Transverse colon (tissue), 4 donors: Measurements from ENCODE around the gene TXNRD3. TPM values are rescaled to one million over a fixed set of nuclear protein-coding genes. Genes with fewer than 3 reads are reported as not detected.

Experiments used
- DNase-seq: peaks from one replicate; pipeline ENCODE4 v3.0.0-alpha.2; 2019
- H3K27ac ChIP-seq, 4 donors: fragments of 200-600 bp; sonication (generic); 2 replicates each; pipeline ENCODE4 v1.5.1; 2016 to 2018; ENCODE audit warnings: inconsistent platforms in 4 of 4
- H3K27me3 ChIP-seq: fragments of 200-600 bp; sonication (generic); 2 replicates; pipeline ENCODE4 v1.5.1; 2017; ENCODE audit warnings: inconsistent platforms
- H3K36me3 ChIP-seq, 4 donors: fragments of 200-600 bp; sonication (generic); 2 replicates each; pipeline ENCODE4 v1.5.1; 2017 to 2019; ENCODE audit warnings: inconsistent platforms in 4 of 4
- H3K4me1 ChIP-seq, 4 donors: fragments of 200-600 bp; sonication (generic); 2 replicates each; pipeline ENCODE4 v1.5.1; 2017 to 2020; ENCODE audit warnings: inconsistent platforms in 4 of 4
- H3K4me3 ChIP-seq, 4 donors: fragments of 200-600 bp; sonication (generic); 1 replicate in 1 of 4; 2 replicates in 3 of 4; pipeline versions ENCODE4 v1.5.1 to v1.6.1; 2017 to 2019; ENCODE audit warnings: inconsistent platforms in 4 of 4
- H3K9me3 ChIP-seq, 2 donors: fragments of 200-600 bp; sonication (generic); 2 replicates each; pipeline ENCODE4 v1.5.1; 2017 to 2019; ENCODE audit warnings: inconsistent platforms in 2 of 2
- CTCF ChIP-seq, 5 experiments: fragments of 200-600 bp in 3 of 5; fragments of 450-650 bp in 2 of 5; sonication (generic) in 3 of 5; IDR thresholded peaks; 1 replicate in 2 of 5; 2 replicates in 3 of 5; pipeline ENCODE4 v1.5.1; 2016 to 2017; ENCODE audit warnings: antibody characterized with exemption in 5 of 5, inconsistent platforms in 3 of 5, mild to moderate bottlenecking in 2 of 5, moderate library complexity in 1 of 5
- EP300 ChIP-seq: sonication (generic); formaldehyde crosslinking; IDR thresholded peaks from one replicate; pipeline ENCODE4 v1.6.1; 2017; ENCODE audit warnings: antibody characterized with exemption, low read depth
- POLR2A ChIP-seq: fragments of 450-650 bp; IDR thresholded peaks from one replicate; pipeline ENCODE4 v1.6.1; 2016; ENCODE audit warnings: antibody characterized with exemption, mild to moderate bottlenecking, moderate library complexity
- POLR2AphosphoS5 ChIP-seq, 3 donors: sonication (generic); formaldehyde crosslinking; IDR thresholded peaks; one replicate each; pipeline ENCODE4 v1.6.1; 2016; ENCODE audit warnings: antibody characterized with exemption in 3 of 3
- WGBS, 2 donors: methylation state at CpG; one replicate each; pipeline ENCODE4 v1.1.5; 2018; ENCODE audit warnings: low coverage in 1 of 2; 5-methylcytosine and 5-hydroxymethylcytosine counted together
- in situ Hi-C, 4 donors: fragments of 200-750 bp; cut with MboI; loops; one replicate each; pipeline versions ENCODE4 v1.15.0 to v1.15.1; 2017; ENCODE audit warnings: low sequenced_read_pairs in 3 of 4, low pct_ligation_motif_present in 1 of 4, low pct_unique_long_range_greater_than_20kb in 1 of 4
- intact Hi-C: fragments of 100-400 bp; cut with DNase I; formaldehyde crosslinking; loops from one replicate; pipeline ENCODE4 v1.15.1; 2023; ENCODE audit warnings: low total_unique reads
- small RNA-seq, 4 donors: library from RNA; depleted of rRNA; stranded (forward); fragments of <200 nt; gene quantifications; one replicate each; pipeline ENCODE3, GENCODE V24; 2016
- total RNA-seq, 4 donors: library from RNA; depleted of rRNA; stranded (reverse); fragments of >200 nt; gene quantifications; one replicate each; pipeline ENCODE4 v1.1.0, GENCODE V29; 2016

TXNRD3 gene
- total RNA-seq, 4 donors from 2014 or later = 2.0 to 6.4 (median 3.5) TPM

GRCh38 chr3:126558336-126559071 lies 96.4 kb downstream of the TXNRD3 start, which contains the start of gene C3orf22:
Gene C3orf22, minus strand, starts transcription at chr3:126558932. Its CDS starts 5,542 bp downstream, at chr3:126553390.
- Histone ChIP-seq H3K27me3 (no peaks in the 10 kb centered on the region), H3K4me1 (no peaks in the 10 kb centered on the region)
- intact Hi-C loops = no loop called here

DNA sequence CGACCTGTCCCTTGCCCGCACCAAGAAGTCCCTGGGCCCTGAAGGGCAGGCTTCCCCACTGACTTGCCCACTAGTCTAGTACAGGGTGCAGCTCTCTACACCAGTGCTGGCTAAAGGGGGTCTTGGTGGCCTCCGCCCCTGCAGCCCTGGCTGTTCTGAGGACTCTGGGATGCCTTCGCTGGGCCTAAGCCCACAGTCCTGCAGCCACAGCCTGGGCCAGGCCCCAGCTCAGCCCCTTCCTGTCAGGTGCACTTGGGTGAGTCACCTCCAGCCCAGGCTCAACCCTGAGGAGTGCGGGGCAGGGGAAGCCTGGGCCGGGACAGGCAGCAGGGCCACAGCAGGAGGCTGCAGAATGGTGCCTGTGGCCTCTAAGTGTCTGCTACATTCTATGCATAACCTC lies 97.2 kb downstream of the TXNRD3 start:
- Histone ChIP-seq H3K4me3 (no peak overlapping the region), H3K27ac (no peak overlapping the region), H3K27me3 (no peaks in the 10 kb centered on the region), H3K36me3 (no peaks in the 10 kb centered on the region), H3K9me3 (peaks cover 0 to 4% of the 10 kb centered on the region in 2 donors), H3K4me1 (no peaks in the 10 kb centered on the region)
- WGBS, 2 donors = 65% methylated on average over 6 of the region's 6 CpGs; no CpG with 5 or more reads in 1 of the 2 donors
- no peak for TF ChIP-seq POLR2AphosphoS5 (IDR thresholded peaks at IDR 0.05)
- TF ChIP-seq EP300 = no peak
- TF ChIP-seq POLR2A = no peak
- no peak for TF ChIP-seq CTCF (IDR thresholded peaks at IDR 0.05)
- in situ Hi-C loops = no loop called here
- no peak for DNase-seq
- intact Hi-C loops = no loop called here

More at GRCh38 chr3:126558336-126559071, 96.4 kb downstream of the TXNRD3 start, which contains the start of gene C3orf22:
- H3K4me3 ChIP-seq = no peak within 1 kb of the TSS
- TF ChIP-seq EP300 (no peak), CTCF (IDR thresholded peaks at IDR 0.05) (no peak), POLR2A (no peak), POLR2AphosphoS5 (IDR thresholded peaks at IDR 0.05) (no peak)
- H3K9me3 ChIP-seq = peaks cover 0 to 4% of the 10 kb centered on the region in 2 donors
- no peaks in the 10 kb centered on the region for H3K36me3 ChIP-seq
- H3K27ac ChIP-seq = no peak within 1 kb of the TSS
- peak; percentile 3 for DNase-seq
- 76% methylated on average over 9 of the region's 9 CpGs; no CpG with 5 or more reads in 1 of the 2 donors for WGBS, 2 donors
- in situ Hi-C loops = no loop called here

- H3K36me3 ChIP-seq = no peaks in the 10 kb centered on the region
- no peaks in the 10 kb centered on the region for H3K27me3 ChIP-seq
- no peaks in the 10 kb centered on the region for H3K4me1 ChIP-seq
- no peak overlapping the region for H3K27ac ChIP-seq
- in situ Hi-C loops = no loop called here
- H3K9me3 ChIP-seq = peaks cover 0 to 4% of the 10 kb centered on the region in 2 donors
- 92% methylated on average over 7 of the region's 11 CpGs; no CpG with 5 or more reads in 1 of the 2 donors for WGBS, 2 donors
- TF ChIP-seq CTCF (IDR thresholded peaks at IDR 0.05) = no peak
- TF ChIP-seq EP300 = no peak
- no peak for TF ChIP-seq POLR2A
- no peak for TF ChIP-seq POLR2AphosphoS5 (IDR thresholded peaks at IDR 0.05)
- intact Hi-C loops = no loop called here
- no peak overlapping the region for H3K4me3 ChIP-seq
- DNase-seq = peak; percentile 3
Observed at GRCh38 chr3:126557415-126557745, 97.5 kb downstream of the TXNRD3 start.

Small RNAs within 50 kb of the gene (small RNA-seq; reads per million reads assigned to genes)
- gene RNA5SP138 = 0.18 to 0.83 (median 0.45) reads per million in 4 donors

Other genes with a start within 250 kb of the TXNRD3 start
- gene ZXDC, start 179.2 kb downstream of the TXNRD3 start, total RNA-seq = 10 to 100 TPM; 44.6 to 81.2 (median 46.4) TPM
- gene UROC1, start 137.4 kb downstream of the TXNRD3 start, total RNA-seq = not detected
- gene CHST13, start 131.0 kb downstream of the TXNRD3 start, total RNA-seq = 1 to 10 TPM in 3 of 4 donors, not detected in 1; 2.0 to 6.4 (median 4.9) TPM
- gene C3orf22, start 96.2 kb downstream of the TXNRD3 start, total RNA-seq = not detected
- 10 to 100 TPM in 1 of 4 donors, 1 to 10 TPM in 3; 4.6 to 12.1 (median 5.3) TPM for gene CHCHD6, start 49.1 kb upstream of the TXNRD3 start, total RNA-seq